ENCODE results near the gene ZBTB20. TPM values are rescaled to one million over a fixed set of nuclear protein-coding genes. Genes with fewer than 3 reads are reported as not detected.
A peak's percentile ranks its signal among the peaks of the same experiment; 100 is the strongest.

Gene ZBTB20
- total and polyA plus RNA-seq, 2 of the 4 experiments (the other 2 are of a cell fraction): 0.75 to 14.7 TPM

GRCh38 chr3:114706591-114707232 lies 440.4 kb downstream of the ZBTB20 start:
- no peak overlapping the region for H2BK120ac ChIP-seq (ENCODE audit: low read depth, low read length)
- no peak overlapping the region for H2AFZ ChIP-seq (replicated peaks; ENCODE audit: low read length, poor library complexity)
- CTCF ChIA-PET: interaction anchor here (1.3 kb wide), 1 partner anchor 17 kb away, joined by 4 read pairs; no protein-coding TSS in a partner anchor
- no peak overlapping the region for H2AK9ac ChIP-seq (replicated peaks; ENCODE audit: low read depth, low read length, poor library complexity)
- H2BK15ac ChIP-seq (ENCODE audit: low read depth, low read length): no peak overlapping the region
- H4K8ac ChIP-seq (ENCODE audit: low read depth in 2 of 2, low read length in 2 of 2): no peak overlapping the region
- no peaks in the 10 kb centered on the region for H4K20me1 ChIP-seq (ENCODE audit: insufficient read depth, low read length)
- H3K18ac ChIP-seq (ENCODE audit: low read depth, low read length): no peak overlapping the region
- no CpG with 5 or more reads among the region's 3 CpGs for WGBS, 2 experiments (ENCODE audit: extremely low coverage in 2 of 2, insufficient read length in 1 of 2)
- H3K23ac ChIP-seq (ENCODE audit: low read depth, low read length): no peak overlapping the region
- H3K4me3 ChIP-seq (ENCODE audit: insufficient read depth, low read depth, low read length): no peak overlapping the region
- no peak overlapping the region for H3K9ac ChIP-seq (ENCODE audit: low read depth, low read length)
- no peak overlapping the region for H3K4ac ChIP-seq (ENCODE audit: low read depth, low read length)
- BruUV-seq (replicated peaks): no TSS peak
- H3K27ac ChIP-seq (ENCODE audit: insufficient read depth, low read length): no peak overlapping the region
- dilution Hi-C loops (cut with HindIII; ENCODE audit: low sequenced_read_pairs, unreplicated experiment): no loop called here
- H3K9me1 ChIP-seq (ENCODE audit: insufficient read depth, low read length): no peaks in the 10 kb centered on the region
- no peaks in the 10 kb centered on the region for H3K79me1 ChIP-seq (ENCODE audit: low read depth in 1 of 2, low read length in 2 of 2)
- no peak overlapping the region for H2BK5ac ChIP-seq (ENCODE audit: low read depth, low read length, poor library complexity, severe bottlenecking)
- no peak for TF ChIP-seq SMC3 (IDR thresholded peaks at IDR 0.05; ENCODE audit: low read depth, low read length)
- TF ChIP-seq FOS (IDR thresholded peaks at IDR 0.05; ENCODE audit: low read depth, low read length): 0 out of 2 replicates have a peak, but pooled peaks have one; percentile 33
- TF ChIP-seq BHLHE40 (IDR thresholded peaks at IDR 0.05; ENCODE audit: low read depth, low read length): peak; percentile 75
- TF ChIP-seq MAZ (IDR thresholded peaks at IDR 0.05; ENCODE audit: borderline replicate concordance, low read depth, low read length): peak; percentile 59; the same call in 1 of the 2 replicates
- no peak for TF ChIP-seq CHD1 (IDR thresholded peaks at IDR 0.05; ENCODE audit: low read depth, low read length)
- peak; percentile 60 for TF ChIP-seq CEBPB (IDR thresholded peaks at IDR 0.05; ENCODE audit: low read depth, low read length)
- no peak for TF ChIP-seq POLR2A (IDR thresholded peaks at IDR 0.05; ENCODE audit: low read depth, low read length)
- H3K27me3 ChIP-seq (ENCODE audit: control insufficient read depth, insufficient read depth, low read length): no peaks in the 10 kb centered on the region
- in situ Hi-C loops (cut with MboI; ENCODE audit: low sequenced_read_pairs): no loop called here
- intact Hi-C loops (cut with micrococcal nuclease): no loop called here
- no peak overlapping the region for H2AK5ac ChIP-seq (ENCODE audit: low read depth, low read length)
- POLR2A ChIA-PET (ENCODE audit: unreplicated experiment): no interaction called here
- H2BK20ac ChIP-seq (ENCODE audit: low read depth, low read length): no peak overlapping the region
- H3K4me1 ChIP-seq (ENCODE audit: control insufficient read depth, insufficient read depth, low read length): peaks cover 2% of the 10 kb centered on the region; the same call in 1 of the 2 replicates
- H3K14ac ChIP-seq (replicated peaks; ENCODE audit: low read depth, low read length): no peak overlapping the region
- H4K91ac ChIP-seq (ENCODE audit: insufficient read depth, low read depth, low read length): no peak overlapping the region
- no peaks in the 10 kb centered on the region for H3K36me3 ChIP-seq (ENCODE audit: control insufficient read depth, insufficient read depth, low read length)
- H3K56ac ChIP-seq (ENCODE audit: extremely low read depth, insufficient read depth, low read length): no peak overlapping the region
- no peak overlapping the region for H4K5ac ChIP-seq (ENCODE audit: low read depth, low read length)
- no peaks in the 10 kb centered on the region for H3K9me3 ChIP-seq (ENCODE audit: control insufficient read depth, insufficient read depth, low read length)
- ATAC-seq (ENCODE audit: low read depth) (peak; percentile 78), DNase-seq (peak; percentile 86)
- H3K4me2 ChIP-seq (ENCODE audit: low read depth, low read length): peak overlapping the region; percentile 60; the same call in 1 of the 2 replicates

Measured in IMR-90 (cell line).